ENCODE measurements around the gene UBE3C.

DNA sequence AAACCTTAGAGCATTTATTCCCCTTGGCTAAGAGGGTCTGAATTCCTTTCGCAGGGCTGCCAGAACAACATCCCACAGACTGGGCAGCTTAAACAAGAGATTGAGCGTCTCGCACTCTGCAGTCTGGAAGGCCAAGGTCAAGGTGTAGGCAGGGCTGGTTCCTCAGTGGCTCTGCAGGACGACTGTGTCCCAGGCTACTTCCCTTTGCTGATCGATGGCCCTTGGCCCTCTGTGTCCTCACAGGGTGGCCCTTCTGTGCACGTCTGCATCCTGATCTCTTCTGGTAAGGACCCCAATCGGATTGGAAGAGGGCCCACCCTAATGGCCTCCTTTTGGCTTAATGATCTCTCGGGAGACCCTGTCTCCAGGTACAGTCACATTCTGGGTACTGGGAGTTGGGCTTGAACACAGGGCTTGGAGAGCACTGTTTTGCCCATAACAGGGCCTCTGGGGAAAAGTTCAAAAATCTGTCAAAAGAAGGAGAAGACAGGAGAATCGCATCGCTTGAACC, 162.9 kb downstream of the UBE3C start:
- no peak for TF ChIP-seq GATA2 (IDR thresholded peaks at IDR 0.05; ENCODE audit: low read depth, low read length)
- no peak for TF ChIP-seq GATA3 (IDR thresholded peaks at IDR 0.05; ENCODE audit: low read depth, low read length)
